ENCODE measurements around the gene PSMA6. TPM values are rescaled to one million over a fixed set of nuclear protein-coding genes. Genes with fewer than 3 reads are reported as not detected.

PSMA6 gene
- total and polyA plus RNA-seq, 2 experiments from 2014 or later: 216 to 296 TPM

DNA sequence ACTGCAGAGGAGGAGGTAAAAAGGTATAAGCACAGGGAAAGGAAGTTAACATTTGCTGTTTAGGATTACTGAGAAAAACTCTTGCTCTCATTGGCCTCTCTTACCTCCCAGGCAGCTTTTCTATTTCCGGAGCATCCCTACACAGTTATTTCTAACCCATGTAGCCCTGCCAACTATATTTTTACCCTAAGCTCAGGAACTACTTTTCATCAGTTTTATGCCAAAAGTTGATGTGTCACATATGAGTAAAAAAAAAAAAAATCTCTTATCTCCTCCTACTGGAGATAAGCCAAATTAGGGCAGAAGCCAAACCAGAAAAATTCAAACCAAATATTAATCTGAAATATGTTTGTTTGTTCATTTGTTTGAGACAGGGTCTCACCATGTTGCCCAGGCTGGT, 34.4 kb upstream of the PSMA6 start:
- Histone ChIP-seq H2AFZ (no peak overlapping the region), H3K4me2 (no peak overlapping the region), H3F3A (replicated peaks; ENCODE audit: low read depth) (no peaks in the 10 kb centered on the region), H3K4me1 (ENCODE audit: insufficient read depth) (no peaks in the 10 kb centered on the region), H3K36me3 (ENCODE audit: insufficient read depth) (no peaks in the 10 kb centered on the region; the same call in 1 of the 2 replicates), H3K27ac (ENCODE audit: low read depth) (no peak overlapping the region), H3K9me2 (ENCODE audit: insufficient read depth) (no peaks in the 10 kb centered on the region), H3K79me2 (replicated peaks; ENCODE audit: insufficient read depth) (no peaks in the 10 kb centered on the region), H4K20me1 (replicated peaks; ENCODE audit: insufficient read depth) (no peaks in the 10 kb centered on the region), H3K4me3 (no peak overlapping the region), H3K27me3 (ENCODE audit: insufficient read depth) (no peaks in the 10 kb centered on the region)
- ATAC-seq: no peak
- Mint-ChIP-seq H3K36me3 (ENCODE audit: low read depth) (peaks cover 9% of the 10 kb centered on the region; the same call in 2 of the 3 replicates), H3K4me3 (no peak overlapping the region), H3K27ac (no peak overlapping the region), H3K27me3 (ENCODE audit: insufficient read depth, low read depth, poor library complexity) (no peaks in the 10 kb centered on the region), H3K4me1 (no peaks in the 10 kb centered on the region), H3K9me3 (no peaks in the 10 kb centered on the region; the same call in 2 of the 3 replicates)
- TF ChIP-seq CREB1 (CRISPR knock-in tag; IDR thresholded peaks at IDR 0.05; ENCODE audit: low read depth) (no peak), REST (IDR thresholded peaks at IDR 0.05; ENCODE audit: unreplicated experiment) (no peak), ZNF331 (CRISPR knock-in tag; IDR thresholded peaks at IDR 0.05; ENCODE audit: low read depth) (no peak), POLR2AphosphoS5 (IDR thresholded peaks at IDR 0.05; ENCODE audit: low read depth) (no peak), NANOG (IDR thresholded peaks at IDR 0.05; ENCODE audit: borderline replicate concordance) (no peak), EZH2 (IDR thresholded peaks at IDR 0.05; ENCODE audit: low read depth, unreplicated experiment) (no peak), EZH2phosphoT487 (IDR thresholded peaks at IDR 0.05; ENCODE audit: unreplicated experiment) (no peak), STAT1 (IDR thresholded peaks at IDR 0.05; ENCODE audit: unreplicated experiment) (no peak), ZNF114 (CRISPR knock-in tag; IDR thresholded peaks at IDR 0.05) (no peak), JUNB (IDR thresholded peaks at IDR 0.05; ENCODE audit: unreplicated experiment) (no peak)
- TF ChIP-seq, protein P1, sequence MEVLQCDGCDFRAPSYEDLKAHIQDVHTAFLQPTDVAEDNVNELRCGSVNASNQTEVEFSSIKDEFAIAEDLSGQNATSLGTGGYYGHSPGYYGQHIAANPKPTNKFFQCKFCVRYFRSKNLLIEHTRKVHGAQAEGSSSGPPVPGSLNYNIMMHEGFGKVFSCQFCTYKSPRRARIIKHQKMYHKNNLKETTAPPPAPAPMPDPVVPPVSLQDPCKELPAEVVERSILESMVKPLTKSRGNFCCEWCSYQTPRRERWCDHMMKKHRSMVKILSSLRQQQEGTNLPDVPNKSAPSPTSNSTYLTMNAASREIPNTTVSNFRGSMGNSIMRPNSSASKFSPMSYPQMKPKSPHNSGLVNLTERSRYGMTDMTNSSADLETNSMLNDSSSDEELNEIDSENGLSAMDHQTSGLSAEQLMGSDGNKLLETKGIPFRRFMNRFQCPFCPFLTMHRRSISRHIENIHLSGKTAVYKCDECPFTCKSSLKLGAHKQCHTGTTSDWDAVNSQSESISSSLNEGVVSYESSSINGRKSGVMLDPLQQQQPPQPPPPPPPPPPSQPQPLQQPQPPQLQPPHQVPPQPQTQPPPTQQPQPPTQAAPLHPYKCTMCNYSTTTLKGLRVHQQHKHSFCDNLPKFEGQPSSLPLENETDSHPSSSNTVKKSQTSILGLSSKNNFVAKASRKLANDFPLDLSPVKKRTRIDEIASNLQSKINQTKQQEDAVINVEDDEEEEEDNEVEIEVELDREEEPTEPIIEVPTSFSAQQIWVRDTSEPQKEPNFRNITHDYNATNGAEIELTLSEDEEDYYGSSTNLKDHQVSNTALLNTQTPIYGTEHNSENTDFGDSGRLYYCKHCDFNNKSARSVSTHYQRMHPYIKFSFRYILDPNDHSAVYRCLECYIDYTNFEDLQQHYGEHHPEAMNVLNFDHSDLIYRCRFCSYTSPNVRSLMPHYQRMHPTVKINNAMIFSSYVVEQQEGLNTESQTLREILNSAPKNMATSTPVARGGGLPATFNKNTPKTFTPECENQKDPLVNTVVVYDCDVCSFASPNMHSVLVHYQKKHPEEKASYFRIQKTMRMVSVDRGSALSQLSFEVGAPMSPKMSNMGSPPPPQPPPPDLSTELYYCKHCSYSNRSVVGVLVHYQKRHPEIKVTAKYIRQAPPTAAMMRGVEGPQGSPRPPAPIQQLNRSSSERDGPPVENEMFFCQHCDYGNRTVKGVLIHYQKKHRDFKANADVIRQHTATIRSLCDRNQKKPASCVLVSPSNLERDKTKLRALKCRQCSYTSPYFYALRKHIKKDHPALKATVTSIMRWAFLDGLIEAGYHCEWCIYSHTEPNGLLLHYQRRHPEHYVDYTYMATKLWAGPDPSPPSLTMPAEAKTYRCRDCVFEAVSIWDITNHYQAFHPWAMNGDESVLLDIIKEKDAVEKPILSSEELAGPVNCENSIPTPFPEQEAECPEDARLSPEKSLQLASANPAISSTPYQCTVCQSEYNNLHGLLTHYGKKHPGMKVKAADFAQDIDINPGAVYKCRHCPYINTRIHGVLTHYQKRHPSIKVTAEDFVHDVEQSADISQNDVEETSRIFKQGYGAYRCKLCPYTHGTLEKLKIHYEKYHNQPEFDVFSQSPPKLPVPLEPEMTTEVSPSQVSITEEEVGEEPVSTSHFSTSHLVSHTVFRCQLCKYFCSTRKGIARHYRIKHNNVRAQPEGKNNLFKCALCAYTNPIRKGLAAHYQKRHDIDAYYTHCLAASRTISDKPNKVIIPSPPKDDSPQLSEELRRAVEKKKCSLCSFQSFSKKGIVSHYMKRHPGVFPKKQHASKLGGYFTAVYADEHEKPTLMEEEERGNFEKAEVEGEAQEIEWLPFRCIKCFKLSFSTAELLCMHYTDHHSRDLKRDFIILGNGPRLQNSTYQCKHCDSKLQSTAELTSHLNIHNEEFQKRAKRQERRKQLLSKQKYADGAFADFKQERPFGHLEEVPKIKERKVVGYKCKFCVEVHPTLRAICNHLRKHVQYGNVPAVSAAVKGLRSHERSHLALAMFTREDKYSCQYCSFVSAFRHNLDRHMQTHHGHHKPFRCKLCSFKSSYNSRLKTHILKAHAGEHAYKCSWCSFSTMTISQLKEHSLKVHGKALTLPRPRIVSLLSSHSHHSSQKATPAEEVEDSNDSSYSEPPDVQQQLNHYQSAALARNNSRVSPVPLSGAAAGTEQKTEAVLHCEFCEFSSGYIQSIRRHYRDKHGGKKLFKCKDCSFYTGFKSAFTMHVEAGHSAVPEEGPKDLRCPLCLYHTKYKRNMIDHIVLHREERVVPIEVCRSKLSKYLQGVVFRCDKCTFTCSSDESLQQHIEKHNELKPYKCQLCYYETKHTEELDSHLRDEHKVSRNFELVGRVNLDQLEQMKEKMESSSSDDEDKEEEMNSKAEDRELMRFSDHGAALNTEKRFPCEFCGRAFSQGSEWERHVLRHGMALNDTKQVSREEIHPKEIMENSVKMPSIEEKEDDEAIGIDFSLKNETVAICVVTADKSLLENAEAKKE (CRISPR knock-in tag; IDR thresholded peaks at IDR 0.05): no peak
- TF ChIP-seq, protein P2, sequence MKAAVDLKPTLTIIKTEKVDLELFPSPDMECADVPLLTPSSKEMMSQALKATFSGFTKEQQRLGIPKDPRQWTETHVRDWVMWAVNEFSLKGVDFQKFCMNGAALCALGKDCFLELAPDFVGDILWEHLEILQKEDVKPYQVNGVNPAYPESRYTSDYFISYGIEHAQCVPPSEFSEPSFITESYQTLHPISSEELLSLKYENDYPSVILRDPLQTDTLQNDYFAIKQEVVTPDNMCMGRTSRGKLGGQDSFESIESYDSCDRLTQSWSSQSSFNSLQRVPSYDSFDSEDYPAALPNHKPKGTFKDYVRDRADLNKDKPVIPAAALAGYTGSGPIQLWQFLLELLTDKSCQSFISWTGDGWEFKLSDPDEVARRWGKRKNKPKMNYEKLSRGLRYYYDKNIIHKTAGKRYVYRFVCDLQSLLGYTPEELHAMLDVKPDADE (IDR thresholded peaks at IDR 0.05): no peak
- TF ChIP-seq, protein P3, sequence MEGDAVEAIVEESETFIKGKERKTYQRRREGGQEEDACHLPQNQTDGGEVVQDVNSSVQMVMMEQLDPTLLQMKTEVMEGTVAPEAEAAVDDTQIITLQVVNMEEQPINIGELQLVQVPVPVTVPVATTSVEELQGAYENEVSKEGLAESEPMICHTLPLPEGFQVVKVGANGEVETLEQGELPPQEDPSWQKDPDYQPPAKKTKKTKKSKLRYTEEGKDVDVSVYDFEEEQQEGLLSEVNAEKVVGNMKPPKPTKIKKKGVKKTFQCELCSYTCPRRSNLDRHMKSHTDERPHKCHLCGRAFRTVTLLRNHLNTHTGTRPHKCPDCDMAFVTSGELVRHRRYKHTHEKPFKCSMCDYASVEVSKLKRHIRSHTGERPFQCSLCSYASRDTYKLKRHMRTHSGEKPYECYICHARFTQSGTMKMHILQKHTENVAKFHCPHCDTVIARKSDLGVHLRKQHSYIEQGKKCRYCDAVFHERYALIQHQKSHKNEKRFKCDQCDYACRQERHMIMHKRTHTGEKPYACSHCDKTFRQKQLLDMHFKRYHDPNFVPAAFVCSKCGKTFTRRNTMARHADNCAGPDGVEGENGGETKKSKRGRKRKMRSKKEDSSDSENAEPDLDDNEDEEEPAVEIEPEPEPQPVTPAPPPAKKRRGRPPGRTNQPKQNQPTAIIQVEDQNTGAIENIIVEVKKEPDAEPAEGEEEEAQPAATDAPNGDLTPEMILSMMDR (conservative IDR thresholded peaks at IDR 0.05; ENCODE audit: low read depth in 2 of 2): no peak
- no peak for DNase-seq (ENCODE audit: low spot score)

Data from GM23338 (cell line).